Measurements from ENCODE around the gene PCK2. TPM values are rescaled to one million over a fixed set of nuclear protein-coding genes. Genes with fewer than 3 reads are reported as not detected.

PCK2 gene
- total RNA-seq, 2 experiments from 2014 or later: 90.3 to 93.1 TPM

DNA sequence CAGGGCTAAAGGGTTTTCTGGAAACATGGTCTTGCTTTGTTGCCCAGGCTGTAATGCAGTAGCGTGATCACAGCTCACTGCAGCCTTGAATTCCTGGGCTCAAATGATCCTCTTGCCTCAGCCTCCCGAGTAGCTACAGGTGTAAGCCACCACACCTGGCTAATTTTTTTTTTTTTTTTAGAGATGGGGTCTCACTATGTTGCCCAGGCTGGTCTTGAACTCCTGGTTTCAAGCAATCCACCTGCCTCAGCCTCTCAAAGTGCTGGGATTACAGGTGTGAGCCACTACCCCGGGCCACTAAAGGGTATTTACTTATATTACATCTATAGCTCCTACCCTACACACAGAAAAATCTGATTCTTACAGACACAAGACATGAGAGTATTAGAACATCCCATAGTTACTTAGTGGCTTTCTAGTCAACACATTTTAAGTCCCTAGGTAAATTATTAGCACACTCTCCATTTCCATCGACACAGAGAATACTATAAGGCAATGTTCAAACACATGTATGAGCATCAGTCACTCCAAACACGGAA lies 14.3 kb downstream of the PCK2 start:
- CTCF ChIA-PET: interaction anchor here (0.7 to 10.8 kb wide), 40 partner anchors 8 to 319 kb away, joined by 3 to 218 read pairs (median 5); partner anchors contain the start of genes CARMIL3, CHMP4A, CIDEB and CPNE6
- H3K9me3 Mint-ChIP-seq: no peaks in the 10 kb centered on the region
- no peaks in the 10 kb centered on the region for H3K27me3 Mint-ChIP-seq
- peak; percentile 31 for ATAC-seq
- peaks cover 20% of the 10 kb centered on the region for H3K4me1 Mint-ChIP-seq (ENCODE audit: low read depth)
- H3K36me3 Mint-ChIP-seq (ENCODE audit: low read depth): peaks cover 18% of the 10 kb centered on the region
- peak overlapping the region; percentile 99 for H3K27ac Mint-ChIP-seq
- no peak for DNase-seq
- peak overlapping the region; percentile 60 for H3K4me3 Mint-ChIP-seq
- POLR2A ChIA-PET: interaction anchor here (0.7 to 9.1 kb wide), 10 partner anchors 13 to 120 kb away, joined by 3 to 80 read pairs (median 4); partner anchors contain the start of genes DHRS4L2, IRF9, PCK2 and PSME1
- no peak for TF ChIP-seq CTCF (IDR thresholded peaks at IDR 0.05)
- intact Hi-C loops (cut with micrococcal nuclease): loop anchor here (2.0 kb wide), 1 partner anchor 56 kb away; the partner anchor contains the start of gene CARMIL3

DNA sequence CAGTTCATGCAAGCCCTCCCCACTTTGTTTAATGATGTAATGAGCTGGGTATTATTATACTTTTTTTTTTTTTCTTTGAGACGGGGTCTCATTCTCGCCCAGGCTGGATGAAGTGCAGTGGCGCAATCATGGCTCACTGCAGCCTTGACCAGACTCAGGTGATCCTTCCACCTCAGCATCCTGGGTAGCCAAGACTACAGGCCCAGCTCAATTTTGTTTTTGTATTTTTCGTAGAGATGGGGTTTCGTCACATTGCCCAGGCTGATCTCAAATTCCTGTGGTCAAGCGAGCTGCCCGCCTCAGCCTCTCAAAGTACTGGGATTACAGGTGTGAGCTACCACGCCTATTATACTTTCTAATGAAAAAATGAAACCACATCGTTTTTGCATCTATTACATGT lies 15.9 kb downstream of the PCK2 start:
- ChIA-PET POLR2A (interaction anchor here (0.8 to 9.1 kb wide), 6 partner anchors 15 to 53 kb away, joined by 3 to 80 read pairs (median 6); partner anchors contain the start of genes EMC9 and PCK2), CTCF (interaction anchor here (0.8 to 10.8 kb wide), 12 partner anchors 15 to 79 kb away, joined by 3 to 218 read pairs (median 7); partner anchors contain the start of genes CARMIL3, EMC9, IPO4 and IRF9)
- no peak for DNase-seq
- peaks cover 20% of the 10 kb centered on the region for H3K4me1 Mint-ChIP-seq (ENCODE audit: low read depth)
- no peak overlapping the region for H3K4me3 Mint-ChIP-seq
- intact Hi-C loops (cut with micrococcal nuclease): no loop called here
- H3K9me3 Mint-ChIP-seq: no peaks in the 10 kb centered on the region
- no peak for TF ChIP-seq CTCF (IDR thresholded peaks at IDR 0.05)
- H3K36me3 Mint-ChIP-seq (ENCODE audit: low read depth): peaks cover 4% of the 10 kb centered on the region
- H3K27ac Mint-ChIP-seq: peak overlapping the region; percentile 68
- no peak for ATAC-seq
- no peaks in the 10 kb centered on the region for H3K27me3 Mint-ChIP-seq

GRCh38 chr14:24110523-24110922 lies 16.4 kb downstream of the PCK2 start:
- H3K9me3 Mint-ChIP-seq: no peaks in the 10 kb centered on the region
- H3K4me1 Mint-ChIP-seq (ENCODE audit: low read depth): peaks cover 23% of the 10 kb centered on the region
- POLR2A ChIA-PET: interaction anchor here (1.3 to 9.1 kb wide), 5 partner anchors 15 to 54 kb away, joined by 5 to 80 read pairs (median 6); partner anchors contain the start of genes EMC9 and PCK2
- no peak for TF ChIP-seq CTCF (IDR thresholded peaks at IDR 0.05)
- H3K27me3 Mint-ChIP-seq: no peaks in the 10 kb centered on the region
- DNase-seq: no peak
- H3K36me3 Mint-ChIP-seq (ENCODE audit: low read depth): peaks cover 4% of the 10 kb centered on the region
- CTCF ChIA-PET: interaction anchor here (0.9 to 10.8 kb wide), 10 partner anchors 16 to 78 kb away, joined by 3 to 218 read pairs (median 12); partner anchors contain the start of genes CARMIL3, EMC9, IPO4 and IRF9
- no peak overlapping the region for H3K27ac Mint-ChIP-seq
- no peak for ATAC-seq
- no peak overlapping the region for H3K4me3 Mint-ChIP-seq
- intact Hi-C loops (cut with micrococcal nuclease): no loop called here

GRCh38 chr14:24113379-24113800 lies 19.3 kb downstream of the PCK2 start:
- peak overlapping the region; percentile 99 for H3K27ac Mint-ChIP-seq
- H3K4me3 Mint-ChIP-seq: peak overlapping the region; percentile 98
- no peaks in the 10 kb centered on the region for H3K9me3 Mint-ChIP-seq
- intact Hi-C loops (cut with micrococcal nuclease): no loop called here
- H3K27me3 Mint-ChIP-seq: no peaks in the 10 kb centered on the region
- peaks cover 28% of the 10 kb centered on the region for H3K4me1 Mint-ChIP-seq (ENCODE audit: low read depth)
- no peak for TF ChIP-seq CTCF (IDR thresholded peaks at IDR 0.05)
- DNase-seq (no peak), ATAC-seq (no peak)
- POLR2A ChIA-PET: interaction anchor here (0.9 to 7.0 kb wide), 17 partner anchors 9 to 125 kb away, joined by 3 to 62 read pairs (median 11); partner anchors contain the start of genes DHRS4L2, EMC9, FITM1 and GMPR2
- CTCF ChIA-PET: interaction anchor here (1.2 to 6.0 kb wide), 11 partner anchors 18 to 481 kb away, joined by 4 to 37 read pairs (median 9); partner anchors contain the start of genes EMC9, FITM1, IRF9 and PCK2
- H3K36me3 Mint-ChIP-seq (ENCODE audit: low read depth): peaks cover 18% of the 10 kb centered on the region

Measured in activated CD8-positive, alpha-beta T cell treated with anti-CD3 and anti-CD28 coated beads for 36 hours (primary cell).